Ascending aorta (tissue), 2 donors: ENCODE measurements around the gene NSG1. TPM values are rescaled to one million over a fixed set of nuclear protein-coding genes. Genes with fewer than 3 reads are reported as not detected.

Experiments used
- DNase-seq, 2 donors: peaks; one replicate each; pipeline ENCODE4 v3.0.0-alpha.2; 2019; ENCODE audit warnings: low spot score in 2 of 2
- H3K27ac ChIP-seq, 2 donors: fragments of 200-600 bp; sonication (generic); one replicate each; pipeline ENCODE4 v1.5.1; 2016 to 2017; ENCODE audit warnings: mild to moderate bottlenecking in 1 of 2
- H3K27me3 ChIP-seq: fragments of 200-600 bp; sonication (generic); one replicate; pipeline ENCODE4 v1.5.1; 2017
- H3K36me3 ChIP-seq, 2 donors: fragments of 200-600 bp; sonication (generic); one replicate each; pipeline ENCODE4 v1.5.1; 2016
- H3K4me1 ChIP-seq, 2 donors: fragments of 200-600 bp; sonication (generic); one replicate each; pipeline ENCODE4 v1.5.1; 2016 to 2017; ENCODE audit warnings: mild to moderate bottlenecking in 1 of 2
- H3K4me3 ChIP-seq, 2 donors: fragments of 200-600 bp; sonication (generic); one replicate each; pipeline ENCODE4 v1.5.1; 2016 to 2017; ENCODE audit warnings: mild to moderate bottlenecking in 1 of 2
- H3K9me3 ChIP-seq, 2 donors: fragments of 200-600 bp; sonication (generic); one replicate each; pipeline ENCODE4 v1.5.1; 2016
- intact Hi-C: fragments of 100-400 bp; cut with DNase I; formaldehyde crosslinking; loops from one replicate; pipeline ENCODE4 v1.15.1; 2023
- total RNA-seq: library from RNA; depleted of rRNA; stranded (reverse); fragments of >200 nt; gene quantifications from one replicate; pipeline ENCODE4 v1.1.0, GENCODE V29; 2016
- TF ChIP-seq, protein P1 (sequence below), 3 experiments: fragments of 200-600 bp in 2 of 3; fragments of 450-650 bp in 1 of 3; sonication (generic) in 2 of 3; IDR thresholded peaks; one replicate each; pipeline ENCODE4 v1.5.1; 2016 to 2019; ENCODE audit warnings: antibody characterized with exemption in 3 of 3, mild to moderate bottlenecking in 1 of 3, moderate library complexity in 1 of 3

Gene NSG1
- total RNA-seq, 1 donor from 2014 or later: not detected

DNA sequence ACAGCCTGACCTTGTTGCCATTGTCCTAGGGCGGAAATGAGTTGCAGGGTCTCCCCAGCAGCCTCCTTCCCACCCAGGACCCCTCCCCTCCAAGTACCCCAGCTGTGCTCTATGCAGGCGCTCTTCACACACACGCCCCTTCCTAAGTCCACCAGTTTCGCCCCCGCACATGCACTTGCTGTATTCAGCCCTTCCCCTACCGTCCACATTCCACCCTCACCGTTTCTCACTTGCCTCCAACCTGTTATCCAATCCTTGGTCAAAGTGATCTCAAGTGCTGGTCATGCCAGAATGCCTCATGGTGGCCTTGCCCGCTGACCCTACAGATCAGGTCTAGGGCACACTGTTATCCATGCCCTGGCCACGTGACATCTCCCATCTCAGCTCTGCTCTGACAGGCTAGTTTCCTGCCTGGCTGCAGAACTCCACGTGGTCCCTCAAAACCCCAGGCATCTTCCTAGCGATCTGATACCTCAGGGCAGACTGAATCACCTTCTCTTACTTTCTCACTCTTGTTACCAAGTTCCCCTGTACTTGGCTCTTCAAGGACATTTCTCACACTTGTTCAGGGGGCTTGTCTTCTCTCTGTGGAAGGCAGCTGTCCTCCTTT lies 39.7 kb downstream of the NSG1 start:
- Histone ChIP-seq H3K9me3 (no peaks in the 10 kb centered on the region), H3K36me3 (peaks cover 27 to 52% of the 10 kb centered on the region in 2 donors), H3K4me3 (no peak overlapping the region), H3K27ac (no peak overlapping the region), H3K27me3 (no peaks in the 10 kb centered on the region), H3K4me1 (no peaks in the 10 kb centered on the region)
- TF ChIP-seq, protein P1, sequence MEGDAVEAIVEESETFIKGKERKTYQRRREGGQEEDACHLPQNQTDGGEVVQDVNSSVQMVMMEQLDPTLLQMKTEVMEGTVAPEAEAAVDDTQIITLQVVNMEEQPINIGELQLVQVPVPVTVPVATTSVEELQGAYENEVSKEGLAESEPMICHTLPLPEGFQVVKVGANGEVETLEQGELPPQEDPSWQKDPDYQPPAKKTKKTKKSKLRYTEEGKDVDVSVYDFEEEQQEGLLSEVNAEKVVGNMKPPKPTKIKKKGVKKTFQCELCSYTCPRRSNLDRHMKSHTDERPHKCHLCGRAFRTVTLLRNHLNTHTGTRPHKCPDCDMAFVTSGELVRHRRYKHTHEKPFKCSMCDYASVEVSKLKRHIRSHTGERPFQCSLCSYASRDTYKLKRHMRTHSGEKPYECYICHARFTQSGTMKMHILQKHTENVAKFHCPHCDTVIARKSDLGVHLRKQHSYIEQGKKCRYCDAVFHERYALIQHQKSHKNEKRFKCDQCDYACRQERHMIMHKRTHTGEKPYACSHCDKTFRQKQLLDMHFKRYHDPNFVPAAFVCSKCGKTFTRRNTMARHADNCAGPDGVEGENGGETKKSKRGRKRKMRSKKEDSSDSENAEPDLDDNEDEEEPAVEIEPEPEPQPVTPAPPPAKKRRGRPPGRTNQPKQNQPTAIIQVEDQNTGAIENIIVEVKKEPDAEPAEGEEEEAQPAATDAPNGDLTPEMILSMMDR (IDR thresholded peaks at IDR 0.05): no peak
- intact Hi-C loops: no loop called here
- peak in 1 of 2 donors; percentile 51 for DNase-seq

DNA sequence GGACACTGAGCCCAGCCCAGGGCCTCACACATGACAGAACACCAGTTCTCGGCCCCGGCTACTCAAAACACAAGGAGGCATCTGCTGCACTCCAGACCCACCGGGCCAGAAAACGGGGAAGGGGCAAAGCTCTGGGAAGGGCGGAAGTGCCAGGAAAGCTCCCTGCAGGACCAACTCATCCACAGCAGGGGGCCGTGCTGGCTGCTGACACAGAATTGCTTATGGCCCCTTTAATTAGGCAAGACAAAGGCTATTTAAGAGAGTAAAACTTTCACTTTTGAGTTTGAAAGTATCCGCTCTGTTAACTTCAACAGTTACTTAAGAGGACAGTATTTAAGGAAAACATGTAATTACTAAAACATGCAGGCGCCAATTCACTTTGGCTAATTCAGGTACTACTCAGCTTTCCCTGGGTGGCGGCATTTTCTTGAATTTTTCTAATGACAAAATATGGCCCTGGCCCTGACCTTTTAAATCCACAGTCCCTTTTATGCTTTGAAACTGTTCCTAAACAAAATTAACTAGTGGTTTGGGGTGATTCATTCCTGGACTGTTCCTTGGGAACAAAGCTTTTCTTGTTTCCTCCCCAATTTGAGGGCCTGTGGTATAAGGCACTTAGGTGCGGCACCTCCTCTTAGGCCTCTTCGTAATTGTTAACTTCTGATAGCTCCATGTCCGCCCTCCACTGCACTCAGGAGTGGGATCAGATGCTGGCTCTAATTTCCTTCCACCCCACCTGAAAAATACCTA lies 40.4 kb downstream of the NSG1 start:
- no peak overlapping the region for H3K4me3 ChIP-seq
- H3K9me3 ChIP-seq: no peaks in the 10 kb centered on the region
- peaks cover 22 to 45% of the 10 kb centered on the region in 2 donors for H3K36me3 ChIP-seq
- H3K27me3 ChIP-seq: no peaks in the 10 kb centered on the region
- TF ChIP-seq, protein P1 (IDR thresholded peaks at IDR 0.05): no peak
- DNase-seq: peak in 1 of 2 donors; percentile 44
- intact Hi-C loops: no loop called here
- no peaks in the 10 kb centered on the region for H3K4me1 ChIP-seq
- no peak overlapping the region for H3K27ac ChIP-seq

DNA sequence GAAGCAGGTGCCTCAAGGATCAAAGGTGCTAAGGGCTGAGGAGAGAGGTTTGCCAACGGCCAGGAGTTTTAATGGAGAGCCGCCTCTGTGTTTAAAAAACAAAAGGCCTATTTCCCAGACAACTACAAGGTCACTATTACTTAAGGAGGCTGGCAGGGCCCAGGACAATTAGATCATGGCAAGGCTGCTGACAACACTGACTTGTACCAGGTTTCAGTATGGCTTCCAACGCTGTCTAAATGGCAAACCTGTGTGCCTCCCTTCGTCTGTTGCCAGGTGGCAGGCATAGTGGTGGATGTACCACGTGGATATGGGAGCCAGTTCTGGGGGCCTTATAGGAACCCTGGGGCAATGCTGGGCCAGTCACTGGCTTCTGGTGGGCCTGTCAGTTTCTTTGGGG lies 41.0 kb downstream of the NSG1 start:
- H3K27ac ChIP-seq: no peak overlapping the region
- intact Hi-C loops: no loop called here
- H3K36me3 ChIP-seq: peaks cover 23 to 45% of the 10 kb centered on the region in 2 donors
- no peaks in the 10 kb centered on the region for H3K27me3 ChIP-seq
- no peak for DNase-seq
- no peaks in the 10 kb centered on the region for H3K9me3 ChIP-seq
- TF ChIP-seq, protein P1 (IDR thresholded peaks at IDR 0.05): no peak
- no peaks in the 10 kb centered on the region for H3K4me1 ChIP-seq
- no peak overlapping the region for H3K4me3 ChIP-seq

DNA sequence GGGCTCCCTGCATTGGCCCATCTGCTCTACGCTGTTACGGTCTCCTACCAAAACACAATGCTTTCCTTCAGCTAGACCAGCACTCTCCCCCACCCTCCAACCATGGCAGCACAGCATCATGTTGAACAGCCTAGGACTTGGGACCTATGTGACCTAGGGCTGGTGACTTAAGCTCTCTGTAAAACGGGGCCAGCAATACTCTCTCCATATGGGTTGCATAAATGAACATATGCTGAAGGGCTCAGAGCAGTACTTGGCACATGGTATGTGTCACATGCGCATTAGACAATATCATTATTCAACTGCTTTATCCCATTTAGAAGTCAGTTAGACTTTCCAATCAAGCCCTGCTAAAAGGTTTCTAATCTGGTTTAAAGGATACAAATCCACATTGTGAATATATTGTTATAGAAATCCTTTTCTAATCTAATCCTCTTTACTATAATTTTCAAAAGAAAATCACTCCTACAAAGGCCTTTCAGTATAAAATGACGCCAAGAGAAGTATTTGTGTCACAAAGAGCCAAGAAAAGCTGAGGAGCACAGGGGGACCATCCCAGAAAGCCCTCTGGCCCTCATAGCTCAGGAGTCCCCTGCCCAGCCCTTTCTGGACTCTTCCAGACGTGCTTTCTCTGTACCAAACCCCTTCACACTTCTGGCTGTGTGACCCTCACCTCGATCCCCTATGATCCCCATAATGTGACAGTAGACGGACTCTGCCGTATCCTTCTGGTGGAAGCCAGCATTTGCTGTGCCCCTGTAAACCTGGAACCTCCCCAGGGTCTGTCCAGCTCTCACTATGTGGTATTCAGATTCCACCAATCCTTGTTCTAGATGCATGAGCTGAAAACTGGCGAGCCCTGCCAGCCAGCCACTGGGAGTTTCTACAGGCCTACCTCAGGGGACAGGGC lies 42.3 kb downstream of the NSG1 start:
- H3K27ac ChIP-seq: no peak overlapping the region
- H3K9me3 ChIP-seq: no peaks in the 10 kb centered on the region
- H3K4me3 ChIP-seq: no peak overlapping the region
- no peak for DNase-seq
- no peaks in the 10 kb centered on the region for H3K27me3 ChIP-seq
- intact Hi-C loops: no loop called here
- H3K4me1 ChIP-seq: no peaks in the 10 kb centered on the region
- peaks cover 19 to 38% of the 10 kb centered on the region in 2 donors for H3K36me3 ChIP-seq
- TF ChIP-seq, protein P1 (IDR thresholded peaks at IDR 0.05): no peak

DNA sequence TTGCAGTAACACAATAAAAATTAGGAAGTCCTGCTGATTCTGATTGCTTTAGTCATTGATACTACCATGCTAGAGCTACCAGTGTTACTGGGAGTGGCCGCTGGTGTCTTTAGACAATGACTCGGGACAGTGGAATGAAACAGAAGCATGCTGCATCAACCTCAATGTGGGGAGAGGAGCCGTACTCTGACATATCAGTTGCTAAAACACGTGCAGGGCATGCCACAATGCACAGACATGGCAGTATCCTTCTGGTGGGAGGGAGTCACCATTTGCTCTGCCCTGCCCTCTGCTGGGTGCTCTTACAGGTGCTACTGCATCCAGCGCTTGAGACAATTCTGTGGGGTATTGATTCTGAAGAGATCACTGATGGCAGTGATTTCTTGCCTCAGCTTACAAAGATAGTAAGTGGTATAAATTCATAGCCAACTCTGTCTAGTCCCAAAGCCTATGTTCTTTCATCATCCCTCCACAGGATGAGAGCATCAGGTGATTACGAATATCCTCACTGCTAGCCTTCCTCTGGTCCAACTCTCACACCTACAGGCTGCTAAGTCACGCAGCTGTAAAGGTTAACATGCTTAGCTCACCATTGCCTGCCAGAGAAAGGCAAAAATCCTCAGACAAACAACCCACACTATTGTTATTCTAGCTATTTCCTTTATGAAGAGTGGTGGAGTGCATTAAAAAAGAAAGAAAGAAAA lies 43.7 kb downstream of the NSG1 start:
- TF ChIP-seq, protein P1 (IDR thresholded peaks at IDR 0.05): peak in 1 of 3 experiments; percentile 27
- intact Hi-C loops: no loop called here
- Histone ChIP-seq H3K36me3 (peaks cover 19 to 28% of the 10 kb centered on the region in 2 donors), H3K4me3 (no peak overlapping the region), H3K27me3 (no peaks in the 10 kb centered on the region), H3K4me1 (no peaks in the 10 kb centered on the region), H3K27ac (no peak overlapping the region), H3K9me3 (no peaks in the 10 kb centered on the region)
- DNase-seq: no peak
